Neural cell (in vitro differentiated cells): ENCODE measurements around the gene RHCG. TPM values are rescaled to one million over a fixed set of nuclear protein-coding genes. Genes with fewer than 3 reads are reported as not detected.

Experiments used
- H2AFZ ChIP-seq: fragments of 200-600, 300-800 bp; sonication (generic), shearing (Covaris generic); 2 replicates; pipeline ENCODE4 v1.6.0; 2014; ENCODE audit warnings: low read depth, mild to moderate bottlenecking, antibody characterized with exemption, low read length, moderate library complexity
- H3F3A ChIP-seq: fragments of 200-600 bp; shearing (Covaris generic); 2 replicates; pipeline ENCODE4 v1.6.1; 2016; ENCODE audit warnings: mild to moderate bottlenecking, moderate library complexity, mixed read lengths, antibody characterized with exemption, low read length; ENCODE audit not compliant: insufficient read depth, poor library complexity, severe bottlenecking
- H3K27ac ChIP-seq: fragments of 200-600, 300-800 bp; sonication (generic), shearing (Covaris generic); 2 replicates; pipeline ENCODE4 v1.5.1; 2014; ENCODE audit warnings: mild to moderate bottlenecking, low read length, moderate library complexity
- H3K27me3 ChIP-seq: fragments of 300-800, 200-600 bp; sonication (generic), shearing (Covaris generic); 2 replicates; pipeline ENCODE4 v1.6.0; 2014; ENCODE audit warnings: mild to moderate bottlenecking, low read depth, low read length, moderate library complexity; ENCODE audit not compliant: insufficient read depth
- H3K36me3 ChIP-seq: fragments of 300-800, 200-600 bp; sonication (generic), shearing (Covaris generic); 2 replicates; pipeline ENCODE4 v1.5.1; 2014; ENCODE audit warnings: mild to moderate bottlenecking, antibody characterized with exemption, low read length, moderate library complexity; ENCODE audit not compliant: insufficient read depth
- H3K4me2 ChIP-seq: fragments of 300-800, 200-600 bp; sonication (generic), shearing (Covaris generic); 2 replicates; pipeline ENCODE4 v1.6.0; 2014; ENCODE audit warnings: mild to moderate bottlenecking, low read length
- H3K4me3 ChIP-seq: fragments of 300-800, 200-600 bp; sonication (generic), shearing (Covaris generic); 2 replicates; pipeline ENCODE4 v1.5.1; 2014; ENCODE audit warnings: mild to moderate bottlenecking, low read length, moderate library complexity
- H3K79me2 ChIP-seq: fragments of 200-600 bp; shearing (Covaris generic); replicated peaks from 2 replicates; pipeline ENCODE4 v1.6.0; 2014; ENCODE audit warnings: mild to moderate bottlenecking, low read length, moderate library complexity; ENCODE audit not compliant: insufficient read depth
- H3K9ac ChIP-seq: fragments of 300-800, 200-600 bp; sonication (generic), shearing (Covaris generic); 2 replicates; pipeline ENCODE4 v1.6.1; 2016; ENCODE audit warnings: mild to moderate bottlenecking, low read length, mixed read lengths
- H3K9me2 ChIP-seq: fragments of 200-600 bp; shearing (Covaris generic); 2 replicates; pipeline ENCODE4 v1.6.1; 2016; ENCODE audit warnings: mild to moderate bottlenecking, low read length, mixed read lengths; ENCODE audit not compliant: insufficient read depth
- H3K9me3 ChIP-seq: fragments of 200-600, 300-800 bp; sonication (generic), shearing (Covaris generic); 2 replicates; pipeline ENCODE4 v1.6.1; 2016; ENCODE audit warnings: mild to moderate bottlenecking, mixed run types, low read length, moderate library complexity, mixed read lengths
- H4K20me1 ChIP-seq: fragments of 200-600 bp; shearing (Covaris generic); 2 replicates; pipeline ENCODE4 v1.6.1; 2016; ENCODE audit warnings: mild to moderate bottlenecking, mixed run types; ENCODE audit not compliant: insufficient read depth
- CTCF ChIP-seq: fragments of 450-650 bp; IDR thresholded peaks from 2 replicates; pipeline ENCODE4 v1.5.1; 2014; ENCODE audit warnings: antibody characterized with exemption, mild to moderate bottlenecking, moderate library complexity; ENCODE audit not compliant: poor library complexity, severe bottlenecking
- EP300 ChIP-seq: fragments of 450-650 bp; conservative IDR thresholded peaks from 2 replicates; pipeline ENCODE4 v1.6.1; 2014; ENCODE audit warnings: antibody characterized with exemption, mild to moderate bottlenecking, moderate library complexity; ENCODE audit not compliant: poor library complexity, severe bottlenecking
- EZH2 ChIP-seq: fragments of 200-600, 300-800 bp; shearing (Covaris generic), sonication (generic); IDR thresholded peaks from 2 replicates; pipeline ENCODE4 v1.6.1; 2014; ENCODE audit warnings: antibody characterized with exemption, low read length, borderline replicate concordance, mild to moderate bottlenecking; ENCODE audit not compliant: insufficient read depth, poor library complexity, severe bottlenecking
- MXI1 ChIP-seq: fragments of 450-650 bp; conservative IDR thresholded peaks from 2 replicates; pipeline ENCODE4 v1.6.1; 2014; ENCODE audit warnings: antibody characterized with exemption, mild to moderate bottlenecking; ENCODE audit not compliant: poor library complexity, severe bottlenecking
- POLR2AphosphoS5 ChIP-seq: IDR thresholded peaks from 2 replicates; pipeline ENCODE4 v1.6.1; 2012
- SMC3 ChIP-seq: fragments of 450-650 bp; conservative IDR thresholded peaks from 2 replicates; pipeline ENCODE4 v1.6.1; 2014; ENCODE audit warnings: antibody characterized with exemption, mild to moderate bottlenecking, moderate library complexity; ENCODE audit not compliant: poor library complexity
- TAF1 ChIP-seq: IDR thresholded peaks from 2 replicates; pipeline ENCODE4 v1.6.1; 2012; ENCODE audit warnings: low read depth
- polyA plus RNA-seq: library from polyadenylated mRNA; depleted of rRNA; stranded (reverse); fragments of >200 nt; gene quantifications from 2 replicates; pipeline ENCODE4 v1.2.3, GENCODE V29; 2014
- TF ChIP-seq, protein P1 (sequence below): IDR thresholded peaks from 2 replicates; pipeline ENCODE4 v1.6.1; 2012; ENCODE audit warnings: borderline replicate concordance

Gene RHCG
- polyA plus RNA-seq, 1 donor from 2014 or later, result 0.32 TPM

- Histone ChIP-seq H3K4me3 (no peak overlapping the region), H2AFZ (no peak overlapping the region), H3K4me2 (no peak overlapping the region), H3F3A (no peaks in the 10 kb centered on the region), H4K20me1 (no peaks in the 10 kb centered on the region), H3K9me3 (no peaks in the 10 kb centered on the region), H3K9me2 (no peaks in the 10 kb centered on the region), H3K9ac (no peak overlapping the region), H3K79me2 (no peaks in the 10 kb centered on the region), H3K36me3 (no peaks in the 10 kb centered on the region), H3K27me3 (no peaks in the 10 kb centered on the region), H3K27ac (no peak overlapping the region)
- TF ChIP-seq, protein P1, sequence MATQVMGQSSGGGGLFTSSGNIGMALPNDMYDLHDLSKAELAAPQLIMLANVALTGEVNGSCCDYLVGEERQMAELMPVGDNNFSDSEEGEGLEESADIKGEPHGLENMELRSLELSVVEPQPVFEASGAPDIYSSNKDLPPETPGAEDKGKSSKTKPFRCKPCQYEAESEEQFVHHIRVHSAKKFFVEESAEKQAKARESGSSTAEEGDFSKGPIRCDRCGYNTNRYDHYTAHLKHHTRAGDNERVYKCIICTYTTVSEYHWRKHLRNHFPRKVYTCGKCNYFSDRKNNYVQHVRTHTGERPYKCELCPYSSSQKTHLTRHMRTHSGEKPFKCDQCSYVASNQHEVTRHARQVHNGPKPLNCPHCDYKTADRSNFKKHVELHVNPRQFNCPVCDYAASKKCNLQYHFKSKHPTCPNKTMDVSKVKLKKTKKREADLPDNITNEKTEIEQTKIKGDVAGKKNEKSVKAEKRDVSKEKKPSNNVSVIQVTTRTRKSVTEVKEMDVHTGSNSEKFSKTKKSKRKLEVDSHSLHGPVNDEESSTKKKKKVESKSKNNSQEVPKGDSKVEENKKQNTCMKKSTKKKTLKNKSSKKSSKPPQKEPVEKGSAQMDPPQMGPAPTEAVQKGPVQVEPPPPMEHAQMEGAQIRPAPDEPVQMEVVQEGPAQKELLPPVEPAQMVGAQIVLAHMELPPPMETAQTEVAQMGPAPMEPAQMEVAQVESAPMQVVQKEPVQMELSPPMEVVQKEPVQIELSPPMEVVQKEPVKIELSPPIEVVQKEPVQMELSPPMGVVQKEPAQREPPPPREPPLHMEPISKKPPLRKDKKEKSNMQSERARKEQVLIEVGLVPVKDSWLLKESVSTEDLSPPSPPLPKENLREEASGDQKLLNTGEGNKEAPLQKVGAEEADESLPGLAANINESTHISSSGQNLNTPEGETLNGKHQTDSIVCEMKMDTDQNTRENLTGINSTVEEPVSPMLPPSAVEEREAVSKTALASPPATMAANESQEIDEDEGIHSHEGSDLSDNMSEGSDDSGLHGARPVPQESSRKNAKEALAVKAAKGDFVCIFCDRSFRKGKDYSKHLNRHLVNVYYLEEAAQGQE, result no peak
- TF ChIP-seq POLR2AphosphoS5, result no peak
- TF ChIP-seq MXI1, result no peak
- no peak for TF ChIP-seq EZH2
- TF ChIP-seq TAF1, result no peak
- no peak for TF ChIP-seq SMC3
- no peak for TF ChIP-seq EP300
Observed at GRCh38 chr15:89489376-89489775, 7.0 kb downstream of the RHCG start.

- Histone ChIP-seq H3K9me2 (no peaks in the 10 kb centered on the region), H3K36me3 (no peaks in the 10 kb centered on the region), H3K79me2 (no peaks in the 10 kb centered on the region), H3K4me2 (no peak overlapping the region), H4K20me1 (no peaks in the 10 kb centered on the region), H2AFZ (no peak overlapping the region), H3K9me3 (no peaks in the 10 kb centered on the region), H3K27ac (no peak overlapping the region), H3F3A (no peaks in the 10 kb centered on the region), H3K27me3 (no peaks in the 10 kb centered on the region), H3K9ac (no peak overlapping the region), H3K4me3 (no peak overlapping the region)
- no peak for TF ChIP-seq EP300
- TF ChIP-seq EZH2, result no peak
- TF ChIP-seq, protein P1, result no peak
- no peak for TF ChIP-seq CTCF
- TF ChIP-seq POLR2AphosphoS5, result no peak
- no peak for TF ChIP-seq MXI1
- TF ChIP-seq SMC3, result no peak
Observed at GRCh38 chr15:89487791-89488190, 8.6 kb downstream of the RHCG start.
